Ascending aorta (tissue), 2 donors: ENCODE data around the gene OSBPL10. TPM values are rescaled to one million over a fixed set of nuclear protein-coding genes. Genes with fewer than 3 reads are reported as not detected.

Experiments
- DNase-seq, 2 donors: peaks; one replicate each; pipeline ENCODE4 v3.0.0-alpha.2; 2019; ENCODE audit warnings: low spot score in 2 of 2
- H3K27ac ChIP-seq, 2 donors: fragments of 200-600 bp; sonication (generic); one replicate each; pipeline ENCODE4 v1.5.1; 2016 to 2017; ENCODE audit warnings: mild to moderate bottlenecking in 1 of 2
- H3K27me3 ChIP-seq: fragments of 200-600 bp; sonication (generic); one replicate; pipeline ENCODE4 v1.5.1; 2017
- H3K36me3 ChIP-seq, 2 donors: fragments of 200-600 bp; sonication (generic); one replicate each; pipeline ENCODE4 v1.5.1; 2016
- H3K4me1 ChIP-seq, 2 donors: fragments of 200-600 bp; sonication (generic); one replicate each; pipeline ENCODE4 v1.5.1; 2016 to 2017; ENCODE audit warnings: mild to moderate bottlenecking in 1 of 2
- H3K4me3 ChIP-seq, 2 donors: fragments of 200-600 bp; sonication (generic); one replicate each; pipeline ENCODE4 v1.5.1; 2016 to 2017; ENCODE audit warnings: mild to moderate bottlenecking in 1 of 2
- H3K9me3 ChIP-seq, 2 donors: fragments of 200-600 bp; sonication (generic); one replicate each; pipeline ENCODE4 v1.5.1; 2016
- CTCF ChIP-seq, 3 experiments: fragments of 200-600 bp in 2 of 3; fragments of 450-650 bp in 1 of 3; sonication (generic) in 2 of 3; IDR thresholded peaks; one replicate each; pipeline ENCODE4 v1.5.1; 2016 to 2019; ENCODE audit warnings: antibody characterized with exemption in 3 of 3, mild to moderate bottlenecking in 1 of 3, moderate library complexity in 1 of 3
- intact Hi-C: fragments of 100-400 bp; cut with DNase I; formaldehyde crosslinking; loops from one replicate; pipeline ENCODE4 v1.15.1; 2023
- total RNA-seq: library from RNA; depleted of rRNA; stranded (reverse); fragments of >200 nt; gene quantifications from one replicate; pipeline ENCODE4 v1.1.0, GENCODE V29; 2016

OSBPL10 gene
- total RNA-seq, 1 donor from 2014 or later, result 169 TPM

DNA sequence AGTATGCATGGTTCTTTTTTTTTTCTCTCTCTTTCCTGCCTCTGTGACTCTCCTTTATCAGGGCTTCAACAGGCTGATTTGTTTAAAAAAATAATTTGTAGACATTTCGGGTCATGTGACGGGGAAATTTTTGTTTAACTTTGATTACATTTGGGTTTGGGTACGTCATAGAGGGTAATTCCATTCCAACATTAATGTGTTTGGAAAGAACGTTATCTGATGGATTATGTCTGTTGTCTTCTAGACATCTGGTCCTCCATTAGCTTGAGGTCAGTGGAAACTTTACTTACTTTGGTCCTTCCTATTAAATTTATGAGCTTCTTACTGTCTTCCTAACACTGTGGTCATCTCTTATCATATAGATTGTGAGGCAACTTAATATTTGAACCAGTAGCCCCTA, 367.4 kb downstream of the OSBPL10 start:
- H3K27me3 ChIP-seq, result no peaks in the 10 kb centered on the region
- TF ChIP-seq CTCF (IDR thresholded peaks at IDR 0.05), result no peak
- intact Hi-C loops, result loop anchor here (10.0 kb wide), 1 partner anchor 531 kb away; no protein-coding TSS in a partner anchor
- H3K27ac ChIP-seq, result no peak overlapping the region
- H3K36me3 ChIP-seq, result no peaks in the 10 kb centered on the region
- H3K4me3 ChIP-seq, result no peak overlapping the region
- no peak for DNase-seq
- H3K4me1 ChIP-seq, result no peaks in the 10 kb centered on the region
- H3K9me3 ChIP-seq, result no peaks in the 10 kb centered on the region

DNA sequence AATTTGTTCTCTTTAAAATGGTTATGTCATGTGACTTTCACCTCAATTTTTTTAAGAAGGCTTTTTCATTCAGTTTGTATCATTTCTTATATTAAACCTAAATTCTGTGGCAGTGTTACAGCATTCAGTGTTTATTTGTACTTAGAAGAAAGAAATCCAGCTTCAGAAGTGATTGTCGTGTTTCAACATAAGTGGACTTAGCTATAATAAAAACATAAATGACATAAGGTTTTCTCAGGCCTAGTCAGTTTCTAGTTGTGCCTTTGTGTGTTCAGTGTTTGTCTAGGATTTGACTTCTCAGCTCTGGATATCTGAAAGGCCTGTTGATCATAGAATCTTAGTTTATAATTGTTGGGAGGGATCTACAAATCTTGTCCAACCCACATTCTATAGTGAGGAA, 367.9 kb downstream of the OSBPL10 start:
- TF ChIP-seq CTCF (IDR thresholded peaks at IDR 0.05), result no peak
- Histone ChIP-seq H3K27ac (no peak overlapping the region), H3K4me1 (no peaks in the 10 kb centered on the region), H3K36me3 (no peaks in the 10 kb centered on the region), H3K4me3 (no peak overlapping the region), H3K27me3 (no peaks in the 10 kb centered on the region), H3K9me3 (no peaks in the 10 kb centered on the region)
- DNase-seq, result no peak
- intact Hi-C loops, result loop anchor here (10.0 kb wide), 1 partner anchor 532 kb away; no protein-coding TSS in a partner anchor

Other genes starting within 250 kb of the OSBPL10 start
- 0.43 TPM for gene ZNF860, start 488 bp upstream of the OSBPL10 start, total RNA-seq
- gene GPD1L, start 125.4 kb upstream of the OSBPL10 start, total RNA-seq, result 14.4 TPM